GM19193 (cell line): ENCODE measurements around the gene CAMSAP2.

Experiments
- POLR2A ChIP-seq: IDR thresholded peaks from 4 replicates; pipeline ENCODE4 v1.6.1; 2011; ENCODE audit not compliant: insufficient read depth, insufficient read length; ENCODE audit errors: extremely low read depth

Gene CAMSAP2

GRCh38 chr1:200793677-200794076 lies 55.0 kb downstream of the CAMSAP2 start:
- no peak for TF ChIP-seq POLR2A

GRCh38 chr1:200794506-200795065 lies 55.9 kb downstream of the CAMSAP2 start:
- TF ChIP-seq POLR2A, result no peak

GRCh38 chr1:200795156-200795555 lies 56.5 kb downstream of the CAMSAP2 start:
- no peak for TF ChIP-seq POLR2A

- no peak for TF ChIP-seq POLR2A
Observed at GRCh38 chr1:200802042-200802441, 63.3 kb downstream of the CAMSAP2 start.

- TF ChIP-seq POLR2A, result no peak
Observed at GRCh38 chr1:200802865-200803512, 64.3 kb downstream of the CAMSAP2 start.

GRCh38 chr1:200805719-200806118 lies 67.0 kb downstream of the CAMSAP2 start:
- TF ChIP-seq POLR2A, result no peak

GRCh38 chr1:200808846-200809245 lies 70.2 kb downstream of the CAMSAP2 start:
- TF ChIP-seq POLR2A, result no peak

GRCh38 chr1:200811704-200812103 lies 73.0 kb downstream of the CAMSAP2 start:
- TF ChIP-seq POLR2A, result no peak

- no peak for TF ChIP-seq POLR2A
Observed at GRCh38 chr1:200818248-200818647, 79.6 kb downstream of the CAMSAP2 start.

- no peak for TF ChIP-seq POLR2A
Observed at GRCh38 chr1:200819726-200820125, 81.0 kb downstream of the CAMSAP2 start.

GRCh38 chr1:200831091-200831490 lies 92.4 kb downstream of the CAMSAP2 start:
- no peak for TF ChIP-seq POLR2A

GRCh38 chr1:200834383-200834782 lies 95.7 kb downstream of the CAMSAP2 start:
- no peak for TF ChIP-seq POLR2A

GRCh38 chr1:200836213-200836612 lies 97.5 kb downstream of the CAMSAP2 start:
- no peak for TF ChIP-seq POLR2A

- TF ChIP-seq POLR2A, result no peak
Observed at GRCh38 chr1:200837931-200838571, 99.4 kb downstream of the CAMSAP2 start.

- TF ChIP-seq POLR2A, result no peak
Observed at GRCh38 chr1:200838676-200839445, 100.2 kb downstream of the CAMSAP2 start.
